KMS-11 (cell line): ENCODE results near the gene MAP6.

ENCODE experiments used
- H2AFZ ChIP-seq: fragments of 200-600 bp; sonication (generic); 2 replicates; pipeline ENCODE4 v1.6.1; 2016; ENCODE audit warnings: antibody characterized with exemption, mixed run types, low read depth
- H3K27ac ChIP-seq: fragments of 200-600 bp; sonication (generic); 2 replicates; pipeline ENCODE4 v1.6.1; 2016; ENCODE audit warnings: mild to moderate bottlenecking, mixed run types
- H3K27me3 ChIP-seq: fragments of 200-600 bp; sonication (generic); 2 replicates; pipeline ENCODE4 v1.6.1; 2017; ENCODE audit warnings: mild to moderate bottlenecking, low read depth, mixed run types, moderate library complexity; ENCODE audit not compliant: insufficient read depth
- H3K36me3 ChIP-seq: fragments of 200-600 bp; sonication (generic); 2 replicates; pipeline ENCODE4 v1.6.1; 2017; ENCODE audit warnings: mild to moderate bottlenecking, mixed run types; ENCODE audit not compliant: insufficient read depth
- H3K4me1 ChIP-seq: fragments of 200-600 bp; sonication (generic); 2 replicates; pipeline ENCODE4 v1.6.1; 2016; ENCODE audit warnings: mild to moderate bottlenecking, low read depth, mixed run types; ENCODE audit not compliant: poor library complexity, severe bottlenecking
- H3K4me2 ChIP-seq: fragments of 200-600 bp; sonication (generic); 2 replicates; pipeline ENCODE4 v1.7.0; 2016; ENCODE audit warnings: mild to moderate bottlenecking, mixed run types
- H3K4me3 ChIP-seq: fragments of 200-600 bp; sonication (generic); IDR thresholded peaks from 2 replicates; pipeline ENCODE4 v1.6.1; 2017; ENCODE audit warnings: low read depth, low read length, mixed read lengths; ENCODE audit not compliant: insufficient read depth
- H3K79me2 ChIP-seq: fragments of 200-600 bp; sonication (generic); 2 replicates; pipeline ENCODE4 v1.6.1; 2016; ENCODE audit warnings: low read depth, mixed run types; ENCODE audit not compliant: insufficient read depth
- H3K9ac ChIP-seq: fragments of 200-600 bp; sonication (generic); 2 replicates; pipeline ENCODE4 v1.6.1; 2016; ENCODE audit warnings: mild to moderate bottlenecking, mixed run types
- H4K20me1 ChIP-seq: fragments of 200-600 bp; sonication (generic); 2 replicates; pipeline ENCODE4 v1.6.1; 2016; ENCODE audit warnings: mild to moderate bottlenecking, mixed run types; ENCODE audit not compliant: insufficient read depth
- CTCF ChIP-seq: fragments of 200-600 bp; sonication (generic); conservative IDR thresholded peaks from 2 replicates; pipeline ENCODE4 v1.6.1; 2017; ENCODE audit warnings: low read depth, mild to moderate bottlenecking, antibody characterized with exemption, low read length, moderate library complexity, mixed read lengths

MAP6 gene

GRCh38 chr11:75592715-75593114, 76.1 kb downstream of the MAP6 start:
- H3K4me3 ChIP-seq: no peak overlapping the region
- H3K79me2 ChIP-seq: no peaks in the 10 kb centered on the region
- no peaks in the 10 kb centered on the region for H3K27me3 ChIP-seq
- TF ChIP-seq CTCF: no peak
- H3K36me3 ChIP-seq: no peaks in the 10 kb centered on the region
- no peak overlapping the region for H3K4me2 ChIP-seq
- no peaks in the 10 kb centered on the region for H4K20me1 ChIP-seq
- no peaks in the 10 kb centered on the region for H3K4me1 ChIP-seq
- H3K9ac ChIP-seq: no peak overlapping the region
- no peak overlapping the region for H3K27ac ChIP-seq
- H2AFZ ChIP-seq: no peak overlapping the region

GRCh38 chr11:75591966-75592365, 76.9 kb downstream of the MAP6 start:
- Histone ChIP-seq H4K20me1 (no peaks in the 10 kb centered on the region), H2AFZ (no peak overlapping the region), H3K27ac (no peak overlapping the region), H3K9ac (no peak overlapping the region), H3K4me2 (no peak overlapping the region), H3K4me3 (no peak overlapping the region), H3K79me2 (no peaks in the 10 kb centered on the region), H3K27me3 (no peaks in the 10 kb centered on the region), H3K4me1 (no peaks in the 10 kb centered on the region), H3K36me3 (no peaks in the 10 kb centered on the region)
- TF ChIP-seq CTCF: no peak

GRCh38 chr11:75591371-75591770, 77.5 kb downstream of the MAP6 start:
- Histone ChIP-seq H4K20me1 (no peaks in the 10 kb centered on the region), H3K27me3 (no peaks in the 10 kb centered on the region), H3K36me3 (no peaks in the 10 kb centered on the region), H3K4me1 (no peaks in the 10 kb centered on the region), H3K27ac (no peak overlapping the region), H2AFZ (no peak overlapping the region), H3K4me2 (no peak overlapping the region), H3K9ac (no peak overlapping the region), H3K4me3 (no peak overlapping the region), H3K79me2 (no peaks in the 10 kb centered on the region)
- TF ChIP-seq CTCF: no peak

GRCh38 chr11:75589933-75590332, 78.9 kb downstream of the MAP6 start:
- Histone ChIP-seq H3K4me3 (no peak overlapping the region), H3K79me2 (no peaks in the 10 kb centered on the region), H3K27ac (no peak overlapping the region), H3K9ac (no peak overlapping the region), H4K20me1 (no peaks in the 10 kb centered on the region), H3K4me1 (no peaks in the 10 kb centered on the region), H3K4me2 (no peak overlapping the region), H3K27me3 (no peaks in the 10 kb centered on the region), H3K36me3 (no peaks in the 10 kb centered on the region), H2AFZ (no peak overlapping the region)
- no peak for TF ChIP-seq CTCF

- Histone ChIP-seq H3K4me3 (no peak overlapping the region), H3K79me2 (no peaks in the 10 kb centered on the region), H3K4me1 (no peaks in the 10 kb centered on the region), H2AFZ (no peak overlapping the region), H3K27ac (no peak overlapping the region), H4K20me1 (no peaks in the 10 kb centered on the region), H3K9ac (no peak overlapping the region), H3K36me3 (no peaks in the 10 kb centered on the region), H3K4me2 (no peak overlapping the region), H3K27me3 (no peaks in the 10 kb centered on the region)
- TF ChIP-seq CTCF: no peak
These were observed 79.8 kb downstream of the MAP6 start for GRCh38 chr11:75589051-75589450.
